Mononuclear cell (primary cell): Measurements from ENCODE around the gene RRP12. TPM values are rescaled to one million over a fixed set of nuclear protein-coding genes. Genes with fewer than 3 reads are reported as not detected.

ENCODE experiments used
- H3K27me3 ChIP-seq: 2 replicates; pipeline ENCODE4 v1.6.0; 2011; ENCODE audit warnings: low read length, control low read depth; ENCODE audit not compliant: insufficient read depth
- H3K4me1 ChIP-seq: 2 replicates; pipeline ENCODE4 v1.5.1; 2011; ENCODE audit warnings: mild to moderate bottlenecking, low read length, control low read depth; ENCODE audit not compliant: insufficient read depth
- H3K4me3 ChIP-seq: 2 replicates; pipeline ENCODE4 v1.5.1; 2011; ENCODE audit warnings: mild to moderate bottlenecking, low read length, moderate library complexity
- H3K9me3 ChIP-seq: 2 replicates; pipeline ENCODE4 v1.5.1; 2011; ENCODE audit warnings: low read depth, mild to moderate bottlenecking, control low read depth, low read length
- total RNA-seq: library from RNA; depleted of rRNA; stranded (reverse); fragments of >200 nt; gene quantifications from one replicate; pipeline ENCODE4 v1.2.3, GENCODE V29; 2012

Gene RRP12
- total RNA-seq, 1 donor = 37.8 TPM

DNA sequence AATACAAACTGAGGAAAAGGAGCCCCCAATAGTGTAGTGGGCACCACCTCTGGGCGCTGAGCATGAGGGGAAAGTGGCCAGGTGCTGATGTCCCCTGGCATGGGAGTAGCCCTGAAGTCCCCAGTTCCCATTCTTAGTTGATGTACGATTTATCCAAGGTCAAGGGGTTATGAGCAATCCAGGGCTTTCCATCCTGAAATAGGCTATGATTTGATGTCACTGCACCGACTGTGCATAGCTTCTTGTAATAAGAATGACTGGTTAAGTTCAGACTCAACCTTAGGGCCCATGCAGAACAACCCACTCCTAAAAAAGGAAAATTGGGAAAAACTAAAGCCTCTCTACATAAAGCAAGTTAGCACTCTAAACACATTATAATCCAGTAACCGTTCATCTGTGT lies 77.6 kb downstream of the RRP12 start:
- H3K4me3 ChIP-seq = no peak overlapping the region

DNA sequence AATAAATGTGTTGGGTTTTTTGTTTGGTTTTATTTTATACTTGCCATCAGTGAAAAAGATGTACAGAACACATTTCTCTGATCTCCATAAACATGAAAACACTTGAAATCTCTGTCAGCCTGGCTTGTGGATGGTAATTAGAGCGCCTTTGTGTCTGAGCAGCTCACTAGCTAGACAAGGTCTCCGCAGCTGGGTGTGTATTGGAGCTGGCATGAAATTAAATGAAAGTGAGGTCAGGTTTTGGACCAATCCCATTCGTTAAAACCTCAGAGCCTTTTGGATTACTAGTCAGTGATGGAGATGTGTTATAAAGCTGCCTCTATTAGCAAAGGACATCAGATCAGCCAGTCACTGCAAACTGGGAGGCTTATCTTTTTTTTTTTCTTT lies 79.3 kb downstream of the RRP12 start:
- peak overlapping the region; percentile 57 for H3K4me3 ChIP-seq
- peaks cover 55% of the 10 kb centered on the region for H3K4me1 ChIP-seq
- H3K27me3 ChIP-seq = no peaks in the 10 kb centered on the region
- H3K9me3 ChIP-seq = no peaks in the 10 kb centered on the region

More for the DNA sequence above, 77.6 kb downstream of the RRP12 start:
- Histone ChIP-seq H3K9me3 (no peaks in the 10 kb centered on the region), H3K27me3 (no peaks in the 10 kb centered on the region), H3K4me1 (peaks cover 59% of the 10 kb centered on the region)

DNA sequence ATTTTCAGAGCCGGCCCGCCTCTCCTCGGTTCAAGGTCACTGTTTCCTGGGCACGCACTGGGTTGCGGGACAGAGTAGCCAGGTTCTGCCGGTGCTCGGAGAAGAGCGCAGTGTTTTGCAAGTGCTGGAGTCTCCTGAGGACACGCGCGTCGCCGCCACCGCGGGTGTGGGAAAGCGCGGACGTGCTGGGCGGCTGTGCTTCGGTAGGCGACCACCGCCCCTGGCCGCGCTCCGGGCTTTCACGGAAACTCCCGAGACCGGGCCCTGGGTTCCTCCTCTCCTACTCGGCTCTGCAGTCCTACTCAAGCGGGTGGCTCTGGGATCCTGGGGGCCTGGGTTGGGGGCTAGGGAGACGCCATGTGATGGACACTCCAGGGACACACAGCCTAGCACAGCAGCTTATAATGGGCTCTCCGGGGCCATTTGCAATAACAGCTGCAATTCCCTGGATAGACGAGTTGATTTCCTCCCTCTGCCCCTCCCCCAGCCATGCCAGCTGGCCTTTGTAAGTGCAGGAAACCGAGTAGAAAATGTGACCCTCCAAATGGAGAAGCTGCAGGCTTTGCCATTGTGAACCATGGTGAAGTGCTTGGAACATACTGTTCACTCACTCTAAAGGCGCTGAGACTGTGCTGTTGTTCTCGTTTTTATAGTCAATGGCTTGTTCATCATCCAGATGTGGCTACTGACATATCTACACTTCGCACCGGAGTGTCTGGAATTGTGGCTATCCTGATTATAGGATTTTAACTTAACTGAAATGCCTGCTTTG lies 79.9 kb downstream of the RRP12 start:
- H3K9me3 ChIP-seq = no peaks in the 10 kb centered on the region
- peak overlapping the region; percentile 57 for H3K4me3 ChIP-seq
- no peaks in the 10 kb centered on the region for H3K27me3 ChIP-seq

DNA sequence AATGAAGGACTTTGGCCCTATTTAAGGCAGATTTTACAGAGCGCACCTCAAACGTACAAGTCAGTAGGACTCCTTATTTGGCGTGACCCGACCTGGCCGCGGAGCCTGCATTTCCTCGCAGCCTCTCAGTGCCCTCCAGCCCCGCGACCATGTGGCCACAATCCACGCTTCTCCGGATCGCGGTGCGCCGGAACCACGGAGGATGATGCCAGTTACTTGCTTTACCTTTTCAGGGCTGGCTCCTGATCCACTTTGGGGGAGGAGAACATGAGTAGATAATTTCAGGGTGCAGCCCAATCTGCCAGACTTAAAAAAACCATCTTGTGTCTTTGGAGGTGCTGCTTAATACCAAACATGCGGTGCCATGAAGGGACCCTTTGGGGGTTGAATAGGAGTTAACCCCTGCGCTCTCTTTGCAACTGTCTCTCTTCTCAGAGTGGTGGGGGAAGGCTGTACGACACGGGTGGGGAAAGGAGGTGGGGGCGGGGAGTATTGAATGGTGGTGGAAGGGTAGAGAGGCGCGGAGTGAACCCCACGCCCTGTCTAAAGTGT lies 80.6 kb downstream of the RRP12 start:
- H3K9me3 ChIP-seq = no peaks in the 10 kb centered on the region
- H3K4me3 ChIP-seq = peak overlapping the region; percentile 57
- peaks cover 50% of the 10 kb centered on the region for H3K4me1 ChIP-seq
- H3K27me3 ChIP-seq = no peaks in the 10 kb centered on the region

More for the DNA sequence above, 79.9 kb downstream of the RRP12 start:
- H3K4me1 ChIP-seq = peaks cover 50% of the 10 kb centered on the region

DNA sequence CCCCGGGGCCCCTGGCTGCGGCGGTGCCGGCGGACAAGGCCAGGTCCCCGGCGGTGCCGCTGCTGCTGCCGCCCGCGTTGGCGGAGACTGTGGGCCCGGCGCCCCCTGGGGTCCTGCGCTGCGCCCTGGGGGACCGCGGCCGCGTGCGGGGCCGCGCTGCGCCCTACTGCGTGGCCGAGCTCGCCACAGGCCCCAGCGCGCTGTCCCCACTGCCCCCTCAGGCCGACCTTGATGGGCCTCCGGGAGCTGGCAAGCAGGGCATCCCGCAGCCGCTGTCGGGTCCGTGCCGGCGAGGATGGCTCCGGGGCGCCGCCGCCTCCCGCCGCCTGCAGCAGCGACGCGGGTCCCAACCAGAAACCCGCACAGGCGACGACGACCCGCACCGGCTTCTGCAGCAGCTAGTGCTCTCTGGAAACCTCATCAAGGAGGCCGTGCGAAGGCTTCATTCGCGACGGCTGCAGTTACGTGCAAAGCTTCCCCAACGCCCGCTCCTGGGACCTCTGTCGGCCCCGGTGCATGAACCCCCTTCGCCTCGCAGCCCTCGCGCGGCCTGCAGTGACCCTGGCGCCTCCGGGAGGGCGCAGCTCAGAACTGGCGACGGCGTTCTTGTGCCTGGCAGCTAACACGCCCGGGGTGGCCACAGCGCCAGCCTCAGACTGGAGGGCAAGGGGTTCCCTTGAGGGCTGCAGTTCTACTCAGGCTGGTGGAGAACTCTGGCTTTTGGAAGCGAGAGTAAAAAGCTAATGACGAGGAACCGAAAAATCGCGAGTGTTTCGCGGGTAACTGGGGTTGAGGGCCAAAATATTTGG lies 81.3 kb downstream of the RRP12 start:
- H3K4me3 ChIP-seq = peak overlapping the region; percentile 57
- H3K27me3 ChIP-seq = no peaks in the 10 kb centered on the region
- H3K4me1 ChIP-seq = peaks cover 50% of the 10 kb centered on the region
- no peaks in the 10 kb centered on the region for H3K9me3 ChIP-seq

DNA sequence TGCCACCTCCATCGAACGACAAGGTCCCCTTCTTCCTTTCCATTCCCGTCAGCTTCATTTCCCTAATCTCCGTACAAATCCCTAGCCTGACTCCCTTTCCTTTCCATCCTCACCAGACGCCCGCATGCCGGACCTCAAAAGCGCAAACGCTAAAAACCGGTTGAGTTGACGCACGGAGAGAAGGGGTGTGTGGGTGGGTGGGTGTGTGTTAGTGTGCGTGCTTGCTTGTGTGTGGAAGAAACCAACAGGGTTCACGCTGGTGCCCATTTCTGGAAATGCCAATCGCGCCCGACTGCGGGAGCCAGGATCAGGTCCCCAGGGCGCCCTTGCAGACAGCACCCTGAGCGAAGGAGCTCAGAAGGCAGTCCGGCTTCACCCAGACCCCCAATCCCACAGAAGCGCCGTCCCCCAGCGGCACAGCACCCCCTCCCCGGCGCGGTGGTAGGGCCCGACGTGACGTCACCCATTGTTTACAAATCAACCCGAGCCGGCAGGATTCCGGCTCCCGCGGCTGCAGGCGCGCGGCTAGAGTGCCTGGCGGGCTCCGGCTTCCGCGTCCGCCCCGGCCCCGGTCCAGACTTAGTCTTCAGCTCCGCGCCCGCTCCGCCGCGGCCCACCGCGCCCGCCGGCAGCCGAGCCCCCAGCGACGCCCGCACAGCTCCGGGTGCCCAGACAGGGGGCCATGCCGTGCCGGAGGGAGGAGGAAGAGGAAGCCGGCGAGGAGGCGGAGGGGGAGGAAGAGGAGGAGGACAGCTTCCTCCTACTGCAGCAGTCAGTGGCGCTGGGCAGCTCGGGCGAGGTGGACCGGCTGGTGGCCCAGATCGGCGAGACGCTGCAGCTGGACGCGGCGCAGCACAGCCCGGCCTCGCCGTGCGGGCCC lies 82.1 kb downstream of the RRP12 start, which contains the start of gene FRAT1:
TSS of gene FRAT1 (plus strand) at position 500 of the 880 bp plus-strand sequence. CDS start at position 683, 183 bp downstream.
- H3K27me3 ChIP-seq = no peaks in the 10 kb centered on the region
- no peaks in the 10 kb centered on the region for H3K9me3 ChIP-seq
- H3K4me3 ChIP-seq = peak within 1 kb of the TSS; percentile 57
- H3K4me1 ChIP-seq = peaks cover 52% of the 10 kb centered on the region

DNA sequence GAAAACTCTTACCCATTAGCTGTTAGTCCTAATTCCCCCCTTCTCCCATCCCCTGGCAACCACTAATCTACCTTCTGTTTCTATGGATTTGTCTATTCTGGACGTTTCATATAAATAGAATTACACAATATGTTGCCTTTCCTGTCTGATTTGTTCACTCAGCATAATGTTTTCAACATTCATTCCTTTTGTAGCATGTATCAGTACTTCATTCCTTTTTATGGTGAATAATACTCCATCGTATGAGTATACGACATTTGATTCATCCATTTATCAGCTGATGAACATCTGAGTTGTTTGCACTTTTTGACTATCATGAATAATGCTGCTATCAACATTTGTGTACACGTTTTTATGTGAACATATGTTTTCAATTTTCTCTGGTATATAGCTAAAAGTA lies 86.5 kb downstream of the RRP12 start:
- H3K4me3 ChIP-seq = no peak overlapping the region
- peaks cover 20% of the 10 kb centered on the region for H3K4me1 ChIP-seq
- no peaks in the 10 kb centered on the region for H3K27me3 ChIP-seq

DNA sequence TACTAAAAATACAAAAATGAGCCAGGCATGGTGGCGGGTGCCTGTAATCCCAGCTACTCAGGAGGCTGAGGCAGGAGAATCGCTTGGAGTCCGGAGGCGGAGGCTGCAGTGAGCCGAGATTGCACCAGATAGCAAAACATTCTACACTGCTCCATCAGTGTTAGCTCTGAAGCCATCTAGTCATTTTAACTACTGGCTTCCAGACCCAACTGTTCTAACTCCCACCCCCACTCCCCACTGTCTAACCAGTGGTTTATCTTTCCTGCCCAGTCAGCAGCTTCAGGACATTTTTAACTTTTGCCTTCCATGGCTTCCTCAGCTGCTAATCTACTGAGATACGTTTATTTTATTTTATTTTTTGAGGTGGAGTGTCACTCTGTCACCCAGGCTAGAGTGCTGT lies 88.2 kb downstream of the RRP12 start:
- H3K4me3 ChIP-seq = no peak overlapping the region
- H3K9me3 ChIP-seq = no peaks in the 10 kb centered on the region
- peaks cover 24% of the 10 kb centered on the region for H3K4me1 ChIP-seq
- H3K27me3 ChIP-seq = no peaks in the 10 kb centered on the region

More for the DNA sequence above, 86.5 kb downstream of the RRP12 start:
- no peaks in the 10 kb centered on the region for H3K9me3 ChIP-seq

DNA sequence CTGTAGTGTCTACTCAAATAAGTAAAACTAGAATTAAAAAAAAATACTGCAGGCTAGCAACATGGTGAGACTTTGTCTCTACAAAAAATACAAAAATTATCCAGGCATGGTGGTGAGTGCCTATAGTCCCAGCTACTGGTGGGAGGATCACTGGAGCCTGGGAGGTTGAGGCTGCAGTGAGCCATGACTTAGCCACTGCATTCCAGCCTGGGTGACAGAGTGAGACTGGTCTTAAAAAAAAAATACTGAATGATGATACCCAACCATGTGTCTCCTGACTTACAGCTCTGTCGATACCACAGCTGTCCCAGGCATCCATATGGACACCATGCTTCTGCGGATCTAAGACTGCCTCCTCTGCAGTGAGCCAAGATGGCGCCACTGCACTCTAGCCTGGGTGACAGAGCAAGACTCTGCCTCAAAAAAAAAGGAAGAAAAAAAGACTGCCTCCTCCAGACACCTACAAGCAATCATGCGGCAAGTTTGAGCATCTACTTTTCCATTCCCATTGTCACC lies 90.0 kb downstream of the RRP12 start:
- no peaks in the 10 kb centered on the region for H3K9me3 ChIP-seq
- H3K4me3 ChIP-seq = no peak overlapping the region
- H3K27me3 ChIP-seq = no peaks in the 10 kb centered on the region
- peaks cover 20% of the 10 kb centered on the region for H3K4me1 ChIP-seq

DNA sequence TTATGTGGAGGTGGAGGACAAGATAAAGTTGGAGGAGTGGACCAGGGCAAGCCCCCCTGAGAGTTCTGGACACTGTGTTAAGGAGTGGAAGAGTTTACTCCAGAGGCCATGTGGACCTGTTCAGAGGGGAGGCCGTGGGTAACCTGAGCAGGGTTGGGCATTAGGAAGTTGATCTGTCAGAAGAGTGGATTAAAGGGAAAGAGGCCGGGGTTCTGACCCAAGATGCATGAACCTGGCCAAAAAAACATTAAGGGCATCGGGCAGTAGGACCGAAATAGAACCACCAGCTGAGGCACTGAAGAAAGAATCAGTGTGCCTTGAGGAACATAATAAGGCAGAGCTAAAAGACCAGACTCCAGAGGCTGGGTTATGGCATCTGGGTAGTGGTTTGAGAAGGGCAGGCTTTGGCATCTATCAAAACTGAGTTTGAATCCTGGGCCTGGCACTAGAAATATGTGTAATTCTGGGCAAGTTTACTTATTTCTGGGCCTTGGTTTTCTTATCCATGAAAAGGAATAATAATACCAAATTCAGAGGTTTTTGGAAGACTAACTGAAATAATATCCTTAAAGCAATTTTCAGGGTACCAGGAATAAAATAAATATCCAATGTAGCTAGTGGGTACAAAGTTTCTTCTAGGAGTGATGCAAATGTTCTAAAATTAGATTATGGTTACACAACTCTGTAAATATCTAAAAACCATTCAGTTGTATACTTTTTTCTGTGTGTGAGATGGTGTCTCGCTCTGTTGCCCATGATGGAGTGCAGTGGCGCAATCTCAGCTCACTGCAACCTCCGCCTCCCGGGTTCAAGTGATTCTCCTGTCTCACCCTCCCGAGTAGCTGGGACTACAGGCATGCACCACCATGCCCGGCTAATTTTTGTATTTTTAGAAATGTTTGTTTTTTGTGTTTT lies 93.0 kb downstream of the RRP12 start:
- Histone ChIP-seq H3K27me3 (no peaks in the 10 kb centered on the region), H3K4me1 (peaks cover 17% of the 10 kb centered on the region), H3K4me3 (no peak overlapping the region), H3K9me3 (no peaks in the 10 kb centered on the region)

GRCh38 chr10:97307441-97307840 lies 93.7 kb downstream of the RRP12 start:
- Histone ChIP-seq H3K9me3 (no peaks in the 10 kb centered on the region), H3K27me3 (no peaks in the 10 kb centered on the region), H3K4me1 (peaks cover 17% of the 10 kb centered on the region), H3K4me3 (no peak overlapping the region)
